Upper lobe of right lung (tissue), 1 donor: ENCODE results near the gene FGF18. TPM values are rescaled to one million over a fixed set of nuclear protein-coding genes. Genes with fewer than 3 reads are reported as not detected.

Experiments
- ATAC-seq: fragments of 200-7000 bp; cut with Tn5 transposase; one replicate; pipeline ENCODE4 v1.9.1; 2020; ENCODE audit warnings: mild to moderate bottlenecking, moderate library complexity
- DNase-seq: peaks from one replicate; pipeline ENCODE4 v3.0.0-alpha.2; 2020
- H3K27ac ChIP-seq: fragments of 200-600 bp; one replicate; pipeline ENCODE4 v1.8.0; 2022
- H3K27me3 ChIP-seq: fragments of 200-600 bp; one replicate; pipeline ENCODE4 v1.8.0; 2022; ENCODE audit warnings: mild to moderate bottlenecking
- H3K36me3 ChIP-seq: fragments of 200-600 bp; one replicate; pipeline ENCODE4 v1.8.0; 2022
- H3K4me1 ChIP-seq: fragments of 200-600 bp; one replicate; pipeline ENCODE4 v1.8.0; 2022
- H3K4me3 ChIP-seq: fragments of 200-600 bp; one replicate; pipeline ENCODE4 v1.8.0; 2022; ENCODE audit warnings: mild to moderate bottlenecking
- H3K9me3 ChIP-seq: fragments of 200-600 bp; one replicate; pipeline ENCODE4 v1.8.0; 2022
- intact Hi-C: fragments of 100-400 bp; cut with DNase I; formaldehyde crosslinking; loops from one replicate; pipeline ENCODE4 v1.11.0; 2022
- total RNA-seq: library from RNA; stranded (reverse); fragmentation: NEBNext Ultra II Directional; extraction: Animal tissue kit (Norgen Biotek cat#: 25700); gene quantifications from one replicate; pipeline ENCODE4 v1.2.1, GENCODE V29; 2021
- TF ChIP-seq, protein P1 (sequence below): fragments of 200-600 bp; IDR thresholded peaks from one replicate; pipeline ENCODE4 v1.8.0; 2022; ENCODE audit warnings: antibody characterized with exemption
- donor health status: DM: no; HTN: yes; CAD: no; lungs with severe emphysema.

FGF18 gene
- total RNA-seq, 1 donor from 2014 or later = 4.2 TPM

GRCh38 chr5:171477101-171477500, 57.7 kb downstream of the FGF18 start:
- no peak for DNase-seq
- no peak overlapping the region for H3K4me3 ChIP-seq

DNA sequence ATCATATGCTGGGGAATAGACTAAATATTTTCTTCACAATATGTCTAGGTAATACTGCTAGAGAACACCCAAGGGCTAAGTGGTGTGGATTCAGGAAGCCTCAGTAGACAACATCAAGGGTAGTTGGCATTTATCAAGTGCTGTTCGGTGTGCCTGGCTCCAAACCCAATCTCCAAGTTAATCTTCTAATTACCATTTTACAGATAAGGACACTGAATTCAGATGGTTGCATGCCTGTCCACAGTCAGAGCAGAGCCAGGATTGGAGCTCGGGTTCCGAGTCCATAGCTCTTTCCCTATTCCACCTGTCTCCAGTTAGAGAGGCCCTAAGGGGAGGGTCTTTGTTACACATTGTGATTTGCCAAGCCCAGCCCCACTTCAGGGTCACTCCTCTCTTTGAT, 58.2 kb downstream of the FGF18 start:
- H3K27ac ChIP-seq = no peak overlapping the region
- no peak overlapping the region for H3K4me3 ChIP-seq
- intact Hi-C loops = no loop called here
- DNase-seq (no peak), ATAC-seq (no peak)
- no peaks in the 10 kb centered on the region for H3K36me3 ChIP-seq
- H3K27me3 ChIP-seq = no peaks in the 10 kb centered on the region
- TF ChIP-seq, protein P1, sequence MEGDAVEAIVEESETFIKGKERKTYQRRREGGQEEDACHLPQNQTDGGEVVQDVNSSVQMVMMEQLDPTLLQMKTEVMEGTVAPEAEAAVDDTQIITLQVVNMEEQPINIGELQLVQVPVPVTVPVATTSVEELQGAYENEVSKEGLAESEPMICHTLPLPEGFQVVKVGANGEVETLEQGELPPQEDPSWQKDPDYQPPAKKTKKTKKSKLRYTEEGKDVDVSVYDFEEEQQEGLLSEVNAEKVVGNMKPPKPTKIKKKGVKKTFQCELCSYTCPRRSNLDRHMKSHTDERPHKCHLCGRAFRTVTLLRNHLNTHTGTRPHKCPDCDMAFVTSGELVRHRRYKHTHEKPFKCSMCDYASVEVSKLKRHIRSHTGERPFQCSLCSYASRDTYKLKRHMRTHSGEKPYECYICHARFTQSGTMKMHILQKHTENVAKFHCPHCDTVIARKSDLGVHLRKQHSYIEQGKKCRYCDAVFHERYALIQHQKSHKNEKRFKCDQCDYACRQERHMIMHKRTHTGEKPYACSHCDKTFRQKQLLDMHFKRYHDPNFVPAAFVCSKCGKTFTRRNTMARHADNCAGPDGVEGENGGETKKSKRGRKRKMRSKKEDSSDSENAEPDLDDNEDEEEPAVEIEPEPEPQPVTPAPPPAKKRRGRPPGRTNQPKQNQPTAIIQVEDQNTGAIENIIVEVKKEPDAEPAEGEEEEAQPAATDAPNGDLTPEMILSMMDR = no peak
- no peaks in the 10 kb centered on the region for H3K4me1 ChIP-seq
- H3K9me3 ChIP-seq = no peaks in the 10 kb centered on the region

More at GRCh38 chr5:171477101-171477500, 57.7 kb downstream of the FGF18 start:
- TF ChIP-seq, protein P1 = no peak
- intact Hi-C loops = no loop called here
- Histone ChIP-seq H3K9me3 (no peaks in the 10 kb centered on the region), H3K4me1 (no peaks in the 10 kb centered on the region), H3K27ac (no peak overlapping the region), H3K27me3 (no peaks in the 10 kb centered on the region), H3K36me3 (no peaks in the 10 kb centered on the region)
- ATAC-seq = no peak

DNA sequence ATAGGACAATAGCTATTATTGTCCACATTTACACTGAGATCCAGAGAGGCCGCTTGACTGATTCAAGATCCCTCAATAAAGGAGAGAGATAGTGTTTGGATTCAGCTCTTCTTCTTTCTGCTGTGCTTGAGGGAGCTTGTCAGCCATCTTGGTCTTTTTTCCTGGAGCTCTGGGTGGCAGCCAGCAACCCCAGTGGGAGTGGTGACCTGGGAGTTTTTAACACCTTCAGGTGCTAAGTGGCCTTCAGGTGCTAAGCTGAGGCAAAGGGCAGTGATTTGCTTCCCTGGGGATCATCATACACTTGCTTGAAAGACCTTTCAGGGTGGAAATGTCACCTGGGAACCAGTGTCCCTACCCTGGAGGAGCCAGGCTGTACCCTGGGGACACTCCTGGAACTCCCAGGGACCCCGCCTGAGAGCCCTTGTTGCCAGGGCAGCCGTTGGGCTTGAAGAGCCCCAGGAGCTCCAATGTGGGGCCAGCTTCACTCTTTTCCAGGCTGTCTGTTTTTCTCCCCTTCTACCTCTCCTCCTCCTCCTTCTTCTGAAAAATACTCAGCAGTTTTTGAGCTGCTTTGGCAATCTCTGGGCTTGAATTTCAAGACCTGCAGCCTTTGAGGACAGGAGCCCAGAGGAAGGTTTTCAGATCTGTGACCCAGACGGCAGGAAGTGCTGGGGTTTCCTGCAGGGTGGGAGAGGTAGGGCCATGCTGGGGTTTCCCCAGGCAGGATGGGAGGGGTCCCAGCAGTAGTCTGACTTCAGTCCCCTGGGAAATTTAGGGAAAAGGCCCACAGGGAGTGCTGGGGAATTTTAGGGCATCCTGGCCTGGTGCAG, 59.7 kb downstream of the FGF18 start:
- no peak overlapping the region for H3K4me3 ChIP-seq
- TF ChIP-seq, protein P1 = no peak
- no peak for DNase-seq
- no peak overlapping the region for H3K27ac ChIP-seq
- H3K9me3 ChIP-seq = no peaks in the 10 kb centered on the region
- H3K4me1 ChIP-seq = no peaks in the 10 kb centered on the region
- ATAC-seq = no peak
- no peaks in the 10 kb centered on the region for H3K27me3 ChIP-seq
- intact Hi-C loops = no loop called here
- no peaks in the 10 kb centered on the region for H3K36me3 ChIP-seq

GRCh38 chr5:171479776-171480125, 60.3 kb downstream of the FGF18 start:
- H3K4me1 ChIP-seq = no peaks in the 10 kb centered on the region
- TF ChIP-seq, protein P1 = no peak
- H3K36me3 ChIP-seq = no peaks in the 10 kb centered on the region
- DNase-seq (peak; percentile 30), ATAC-seq (no peak)
- no peaks in the 10 kb centered on the region for H3K9me3 ChIP-seq
- intact Hi-C loops = no loop called here
- H3K4me3 ChIP-seq = no peak overlapping the region
- H3K27me3 ChIP-seq = no peaks in the 10 kb centered on the region
- no peak overlapping the region for H3K27ac ChIP-seq

- TF ChIP-seq, protein P1 = no peak
- Histone ChIP-seq H3K9me3 (no peaks in the 10 kb centered on the region), H3K27me3 (no peaks in the 10 kb centered on the region), H3K4me3 (no peak overlapping the region), H3K4me1 (no peaks in the 10 kb centered on the region), H3K27ac (no peak overlapping the region), H3K36me3 (no peaks in the 10 kb centered on the region)
- no peak for ATAC-seq
- intact Hi-C loops = no loop called here
- DNase-seq = no peak
These were observed 60.8 kb downstream of the FGF18 start for GRCh38 chr5:171480239-171480638.
